ENCODE measurements around the gene PTPRN2.

- TF ChIP-seq POLR2AphosphoS5 (IDR thresholded peaks at IDR 0.05; ENCODE audit: insufficient read depth, low read depth, low read length) (no peak), CTCF (IDR thresholded peaks at IDR 0.05; ENCODE audit: extremely low read depth in 1 of 2, insufficient read depth in 1 of 2, low read depth in 1 of 2, low read length in 2 of 2) (no peak), POLR2A (IDR thresholded peaks at IDR 0.05; ENCODE audit: low read depth, low read length) (no peak), GATA2 (IDR thresholded peaks at IDR 0.05; ENCODE audit: insufficient read depth, insufficient read length, low read depth, low read length) (no peak), EZH2 (IDR thresholded peaks at IDR 0.05; ENCODE audit: borderline replicate concordance, low read depth, low read length, severe bottlenecking) (no peak), JUN (IDR thresholded peaks at IDR 0.05; ENCODE audit: borderline replicate concordance, insufficient read depth, insufficient read length, low read depth) (no peak), MYC (IDR thresholded peaks at IDR 0.05; ENCODE audit: low read depth, low read length) (no peak), FOS (IDR thresholded peaks at IDR 0.05; ENCODE audit: borderline replicate concordance, insufficient read depth, low read length) (no peak)
- TF ChIP-seq, protein P1, sequence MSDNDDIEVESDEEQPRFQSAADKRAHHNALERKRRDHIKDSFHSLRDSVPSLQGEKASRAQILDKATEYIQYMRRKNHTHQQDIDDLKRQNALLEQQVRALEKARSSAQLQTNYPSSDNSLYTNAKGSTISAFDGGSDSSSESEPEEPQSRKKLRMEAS (IDR thresholded peaks at IDR 0.05; ENCODE audit: insufficient read depth, insufficient read length) = no peak
Observed at GRCh38 chr7:157539521-157539920, 1048.1 kb downstream of the PTPRN2 start.

Data from endothelial cell of umbilical vein (primary cell).